Measurements from ENCODE around the gene ZNF772. TPM values are rescaled to one million over a fixed set of nuclear protein-coding genes. Genes with fewer than 3 reads are reported as not detected.
"Not testable (repeated sequence)": the region's sequence is repeated elsewhere in the genome, so short reads cannot be mapped to it uniquely, and the experiment has no call there.

The ZNF772 gene
- total RNA-seq, result 2.9 and 3.2 TPM in 2 replicates

DNA sequence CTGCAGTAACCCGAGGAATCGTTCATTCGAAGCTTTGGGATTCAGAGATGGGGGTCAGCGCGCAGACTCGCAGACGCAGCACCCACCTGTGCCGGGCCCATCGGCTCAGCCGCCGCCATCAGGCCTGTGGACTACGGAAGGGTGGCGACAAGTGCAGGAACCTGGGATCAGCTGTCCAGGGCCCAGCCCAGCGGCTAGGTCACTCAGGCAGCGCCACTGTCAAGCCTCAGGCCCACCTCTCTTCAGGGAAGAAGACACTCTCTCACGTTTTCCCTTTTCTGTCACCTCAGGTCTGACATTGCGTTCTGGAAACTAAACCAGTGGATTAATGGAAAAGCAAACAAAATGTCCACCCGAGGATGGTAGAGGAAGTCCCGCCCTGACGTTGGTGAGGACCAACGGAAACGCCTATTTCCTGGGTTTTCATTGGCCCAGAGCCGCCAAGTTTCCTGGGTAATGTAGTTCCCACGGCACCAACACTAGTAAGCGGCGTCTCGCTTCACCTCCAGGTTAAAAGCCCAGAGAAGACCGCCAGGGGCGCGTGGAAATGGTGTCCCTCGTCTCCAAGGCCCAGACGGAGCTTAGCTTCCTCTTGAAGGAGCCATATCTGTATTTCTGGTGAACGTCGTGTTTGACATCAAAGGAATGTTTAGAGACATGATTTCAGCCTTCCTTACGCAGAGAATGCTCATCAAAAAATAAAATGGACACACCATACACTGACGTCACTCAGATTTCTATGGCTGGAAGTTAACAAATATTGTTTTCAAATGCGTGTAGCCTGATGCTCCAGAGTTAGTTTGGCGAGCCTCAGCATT lies at the start of gene ZNF772:
Gene ZNF772, minus strand, starts transcription at position 376 of the 818 bp plus-strand sequence. Its CDS starts 257 bp downstream, at position 119.
- intact Hi-C loops (cut with micrococcal nuclease), result loop anchor here (1.0 to 5.0 kb wide), 5 partner anchors 10 to 101 kb away; partner anchors contain the start of genes ZNF17, ZNF416, ZNF419 and ZNF548

DNA sequence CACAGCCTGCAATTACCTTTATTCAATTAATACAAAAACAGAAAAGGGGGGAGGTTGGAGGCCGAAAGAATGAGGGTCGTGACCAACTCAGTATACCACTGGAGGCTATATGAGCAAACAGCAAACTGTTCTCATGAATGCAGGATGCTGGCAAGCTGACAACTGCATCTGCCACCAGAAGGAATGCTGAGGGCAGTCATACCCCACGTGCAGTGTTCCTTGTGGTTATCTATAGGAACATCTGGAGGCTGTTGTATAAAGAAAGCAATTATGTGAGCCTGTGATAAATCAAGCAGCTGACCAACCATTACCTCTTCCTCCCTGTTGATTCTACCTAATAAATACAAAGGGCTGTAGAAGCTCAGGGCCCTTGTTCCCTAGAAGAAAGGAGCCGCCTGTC lies 40.7 kb upstream of the ZNF772 start:
- intact Hi-C loops (cut with micrococcal nuclease), result not testable (repeated sequence)

- intact Hi-C loops (cut with micrococcal nuclease), result no loop called here
These were observed 37.9 kb upstream of the ZNF772 start for GRCh38 chr19:57515255-57515654.

GRCh38 chr19:57512845-57513244 lies 35.5 kb upstream of the ZNF772 start:
- intact Hi-C loops (cut with micrococcal nuclease), result no loop called here

DNA sequence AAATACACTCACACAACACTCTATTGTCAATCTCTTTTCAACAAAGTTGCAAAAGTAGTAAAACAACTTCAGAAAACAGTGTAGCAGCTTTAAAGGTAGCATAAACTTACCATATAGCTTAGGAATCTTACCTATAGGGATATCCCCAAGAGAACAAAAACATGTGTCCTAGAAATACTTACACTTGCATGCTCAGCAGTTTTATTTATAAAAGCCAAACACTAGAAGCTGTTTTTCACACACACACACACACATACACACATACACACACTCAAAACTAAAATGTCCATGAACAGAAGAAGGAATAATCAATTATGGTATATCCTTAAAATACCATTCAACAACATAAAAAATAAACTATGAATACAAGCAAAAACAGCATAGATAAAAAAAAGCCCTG lies 34.1 kb upstream of the ZNF772 start:
- intact Hi-C loops (cut with micrococcal nuclease), result no loop called here

GRCh38 chr19:57506163-57506562 lies 28.8 kb upstream of the ZNF772 start:
- intact Hi-C loops (cut with micrococcal nuclease), result no loop called here

DNA sequence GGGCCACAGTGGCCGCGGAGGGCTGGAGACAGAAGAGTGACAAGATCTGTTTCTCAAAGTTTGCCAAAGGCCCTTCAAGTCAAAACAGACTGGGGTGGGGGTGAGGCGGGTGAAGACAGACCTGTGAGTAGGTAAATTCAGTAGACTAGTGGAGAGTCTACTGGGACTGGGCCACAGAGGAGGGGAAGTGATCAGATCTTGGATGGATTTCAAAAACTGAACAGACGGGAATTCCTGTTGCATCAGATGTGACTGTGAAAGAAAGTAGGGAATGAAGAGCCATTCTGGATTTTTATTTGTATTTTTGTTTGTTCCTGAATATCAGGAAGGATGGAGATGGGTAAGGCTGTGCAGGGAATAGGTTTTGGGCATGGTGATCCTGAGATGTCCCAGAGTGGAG lies 23.0 kb upstream of the ZNF772 start:
- intact Hi-C loops (cut with micrococcal nuclease), result not testable (repeated sequence)

GRCh38 chr19:57499680-57500395 lies 22.5 kb upstream of the ZNF772 start, which contains the start of gene ZNF773:
ZNF773 (plus strand) TSS chr19:57499938; CDS start chr19:57500081, 143 bp downstream.
- intact Hi-C loops (cut with micrococcal nuclease), result loop anchor here (1.0 to 2.0 kb wide), 4 partner anchors 13 to 78 kb away; partner anchors contain the start of genes ZNF416, ZNF419, ZNF549 and ZNF749

DNA sequence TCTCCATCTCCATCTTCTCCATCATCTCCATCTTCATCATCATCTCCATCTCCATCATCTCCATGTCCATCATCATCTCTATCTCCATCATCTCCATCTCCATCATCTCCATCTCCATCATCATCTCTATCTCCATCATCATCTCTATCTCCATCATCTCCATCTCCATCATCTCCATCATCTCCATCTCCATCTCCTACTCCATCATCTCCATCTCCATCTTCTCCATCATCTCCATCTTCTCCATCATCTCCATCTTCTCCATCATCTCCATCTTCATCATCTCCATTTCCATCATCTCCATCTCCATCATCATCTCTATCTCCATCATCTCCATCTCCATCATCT lies 21.9 kb upstream of the ZNF772 start:
- intact Hi-C loops (cut with micrococcal nuclease), result loop anchor here (1.0 to 2.0 kb wide), 4 partner anchors 12 to 79 kb away; partner anchors contain the start of genes ZNF416, ZNF419, ZNF549 and ZNF749

DNA sequence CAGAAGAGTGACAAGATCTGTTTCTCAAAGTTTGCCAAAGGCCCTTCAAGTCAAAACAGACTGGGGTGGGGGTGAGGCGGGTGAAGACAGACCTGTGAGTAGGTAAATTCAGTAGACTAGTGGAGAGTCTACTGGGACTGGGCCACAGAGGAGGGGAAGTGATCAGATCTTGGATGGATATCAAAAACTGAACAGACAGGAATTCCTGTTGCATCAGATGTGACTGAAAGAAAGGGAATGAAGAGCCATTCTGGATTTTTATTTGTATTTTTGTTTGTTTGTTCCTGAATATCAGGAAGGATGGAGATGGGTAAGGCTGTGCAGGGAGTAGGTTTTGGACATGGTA lies 10.9 kb upstream of the ZNF772 start:
- intact Hi-C loops (cut with micrococcal nuclease), result loop anchor here (5.0 kb wide), 1 partner anchor 514 kb away; the partner anchor contains the start of gene ZNF606

DNA sequence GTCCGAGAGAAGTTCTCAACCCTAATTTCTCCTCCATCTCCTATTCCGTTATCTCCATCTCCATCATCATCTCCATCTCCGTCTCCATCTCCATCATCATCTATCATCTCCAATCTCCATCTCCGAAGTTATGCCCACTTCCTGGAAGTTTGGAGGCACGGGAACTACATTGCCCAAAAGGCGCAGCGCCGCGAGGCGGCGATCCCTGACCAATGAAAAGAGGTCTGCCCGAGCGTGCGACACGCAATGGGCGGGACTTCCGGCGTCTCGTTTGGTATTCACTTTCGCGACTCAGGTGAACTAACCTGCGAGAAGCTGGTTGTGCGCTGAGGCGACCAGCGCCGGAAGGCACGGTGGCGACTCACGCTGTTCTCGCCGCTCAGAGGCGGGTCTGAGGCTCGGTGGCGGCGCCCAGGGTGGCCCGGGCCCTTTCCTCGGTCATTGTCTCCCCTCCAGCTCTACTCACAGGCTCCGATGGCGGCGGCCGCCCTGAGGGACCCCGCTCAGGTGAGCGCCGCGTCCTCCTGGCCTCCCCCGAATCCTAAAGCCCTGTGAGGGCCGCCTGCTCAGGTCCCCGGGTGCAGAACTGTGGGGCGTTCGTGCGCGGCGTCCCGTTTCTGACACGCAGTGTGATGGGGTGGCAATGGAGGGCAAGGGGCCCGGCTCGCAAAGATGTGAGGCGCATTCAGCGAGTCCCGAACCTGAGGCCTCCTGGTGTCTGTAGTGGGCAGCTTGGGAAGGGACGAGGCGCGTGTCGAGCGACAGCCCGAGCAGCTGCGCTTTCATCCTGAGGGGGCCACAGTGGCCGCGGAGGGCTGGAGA lies 10.3 kb upstream of the ZNF772 start, which contains the start of gene ZNF419:
Gene ZNF419, plus strand, starts transcription at position 274 of the 822 bp plus-strand sequence. Its CDS starts 201 bp downstream, at position 475.
- intact Hi-C loops (cut with micrococcal nuclease), result loop anchor here (1.0 to 5.0 kb wide), 9 partner anchors 10 to 515 kb away; partner anchors contain the start of genes ZNF17, ZNF211, ZNF304 and ZNF549

GRCh38 chr19:57473646-57474045 lies 3.7 kb downstream of the ZNF772 start:
- intact Hi-C loops (cut with micrococcal nuclease), result no loop called here

DNA sequence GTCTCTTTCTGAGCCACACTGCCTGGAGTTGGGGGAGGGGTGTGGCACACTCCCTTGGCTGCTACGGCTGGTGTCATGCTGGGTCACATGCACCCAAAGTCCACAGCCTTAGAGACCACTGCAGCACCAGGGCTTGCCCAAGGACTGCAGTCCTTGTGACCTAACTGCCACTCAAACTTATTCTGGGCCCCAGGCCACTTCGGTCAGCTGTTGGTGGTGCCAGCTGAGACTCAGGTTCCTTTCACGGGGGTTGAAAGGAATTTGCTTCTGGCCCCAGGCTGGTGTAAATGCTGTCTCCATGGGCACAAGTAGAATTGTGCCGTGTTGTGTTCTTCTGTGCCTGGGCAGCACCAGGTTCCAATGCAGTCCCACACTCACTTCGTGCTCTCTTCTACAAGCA lies 10.9 kb downstream of the ZNF772 start:
- intact Hi-C loops (cut with micrococcal nuclease), result no loop called here

DNA sequence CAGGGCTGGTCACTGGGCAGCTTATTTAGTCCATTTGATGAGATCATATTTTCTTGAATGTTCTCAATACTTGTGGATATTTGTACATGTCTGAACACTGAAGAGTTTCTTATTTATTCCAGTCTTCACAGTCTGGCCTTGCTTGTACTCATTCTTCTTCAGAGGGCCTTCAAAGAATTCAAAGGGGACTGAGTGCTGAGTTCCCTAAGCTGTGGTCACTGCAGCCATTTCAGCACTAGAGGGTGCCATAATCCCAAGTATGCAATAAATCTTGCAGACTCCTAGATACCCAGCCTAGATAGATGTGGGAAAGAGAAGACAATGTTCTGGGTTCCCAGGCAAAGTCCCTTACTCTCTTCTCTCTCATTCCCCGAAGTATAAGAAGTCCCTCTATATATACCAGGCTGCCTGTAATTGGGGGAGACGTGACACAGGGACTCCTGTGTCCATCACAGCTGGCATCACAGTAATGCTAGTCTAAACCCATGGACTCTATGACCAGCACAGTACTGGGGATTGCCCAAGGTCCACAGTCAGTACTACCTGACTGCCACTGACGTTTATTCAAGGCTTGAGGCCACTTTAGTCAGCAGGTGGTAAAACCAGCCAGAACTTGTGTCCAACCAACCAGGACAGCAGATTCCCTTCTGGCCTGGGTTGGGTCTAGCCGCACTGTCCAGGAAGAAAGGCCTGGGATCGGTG lies 11.5 kb downstream of the ZNF772 start:
- intact Hi-C loops (cut with micrococcal nuclease), result no loop called here

- intact Hi-C loops (cut with micrococcal nuclease), result no loop called here
These were observed 25.1 kb downstream of the ZNF772 start for GRCh38 chr19:57452307-57452706.

- intact Hi-C loops (cut with micrococcal nuclease), result no loop called here
These were observed 34.2 kb downstream of the ZNF772 start for GRCh38 chr19:57443121-57443696.

DNA sequence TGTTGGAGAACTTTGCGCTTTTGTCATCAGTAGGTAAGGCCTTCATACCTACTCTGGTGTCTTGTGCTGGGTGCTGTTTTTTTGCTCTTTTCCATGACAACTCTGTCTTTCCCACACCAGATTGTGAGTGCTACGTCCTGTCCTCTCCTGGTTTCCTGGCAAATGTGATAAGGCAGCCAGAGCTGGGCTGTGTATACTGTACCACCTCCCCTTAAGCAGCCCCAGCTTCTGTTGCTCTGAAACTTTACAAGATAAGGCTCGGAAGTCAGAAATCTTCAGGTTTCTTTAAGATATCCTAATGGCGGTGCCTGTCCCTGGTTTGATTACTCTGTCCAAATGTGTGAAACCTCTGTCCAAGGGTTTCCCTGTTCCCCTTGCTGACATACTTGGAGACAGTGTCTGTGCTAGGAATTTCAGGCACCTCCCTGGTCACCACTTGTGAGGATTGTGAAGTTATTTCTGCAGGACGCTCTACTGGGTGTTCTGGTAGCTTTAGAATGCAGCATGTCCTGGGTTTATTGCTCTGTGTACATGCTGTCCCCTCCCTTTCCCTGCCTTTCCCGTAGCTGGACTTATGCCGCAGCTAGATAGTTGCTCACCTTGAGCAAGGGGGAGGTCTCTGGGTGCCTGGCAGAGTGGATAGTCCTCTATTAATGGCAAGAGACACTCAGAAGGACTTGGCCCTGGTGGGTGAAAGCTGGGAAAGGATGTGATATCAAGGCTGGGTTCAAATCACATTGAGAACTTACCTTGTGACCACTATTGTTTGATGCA lies 35.2 kb downstream of the ZNF772 start:
- intact Hi-C loops (cut with micrococcal nuclease), result no loop called here

DNA sequence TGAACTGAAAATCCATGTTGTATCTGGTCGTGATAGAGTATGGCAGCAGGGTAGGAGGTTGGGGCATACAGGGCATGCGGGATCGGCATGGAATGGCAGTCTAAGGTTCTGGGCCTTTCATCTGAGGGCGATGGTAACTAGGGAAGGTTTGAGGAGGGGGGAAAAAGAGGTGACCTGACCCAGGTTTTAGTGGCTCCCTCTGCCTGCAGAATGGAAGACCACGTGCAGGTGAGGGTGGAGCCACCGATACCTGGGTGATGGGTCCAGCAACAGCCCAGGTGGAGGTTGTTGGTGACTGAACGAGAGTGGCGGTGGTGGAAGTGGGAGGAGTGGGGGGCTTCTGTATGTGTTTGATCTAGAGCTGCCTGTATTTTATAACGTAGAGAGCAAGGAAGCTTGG lies 38.4 kb downstream of the ZNF772 start:
- intact Hi-C loops (cut with micrococcal nuclease), result loop anchor here (10.0 kb wide), 1 partner anchor 86 kb away; the partner anchor contains the start of gene ZNF549

DNA sequence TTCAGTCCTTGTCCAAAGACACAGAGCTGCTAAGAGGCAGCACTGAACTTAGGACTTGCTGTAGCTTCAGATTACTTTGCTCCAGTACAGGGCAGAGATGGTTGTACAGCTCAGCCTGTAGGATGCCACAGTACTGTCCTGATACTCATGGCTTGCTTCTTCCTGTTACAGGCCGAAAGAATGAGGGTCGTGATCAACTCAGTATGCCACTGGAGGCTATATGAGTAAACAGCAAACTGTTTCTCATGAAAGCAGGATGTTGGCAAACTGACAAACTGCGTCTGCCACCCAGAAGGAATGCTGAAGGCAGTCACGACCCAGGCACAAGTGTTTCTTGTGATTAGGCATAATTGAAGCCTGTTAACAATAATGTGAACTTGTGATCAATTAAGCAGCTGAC lies 39.4 kb downstream of the ZNF772 start:
- intact Hi-C loops (cut with micrococcal nuclease), result loop anchor here (10.0 kb wide), 1 partner anchor 87 kb away; the partner anchor contains the start of gene ZNF549

Measured in T-helper 2 cell treated with Interferon-gamma antibody and Interleukin-4, amounts not matched to agents 100 ng/mL and 5 ng/mL, for 36 hours (primary cell).